ENCODE data around the gene ABCB6.

The ABCB6 gene

GRCh38 chr2:219178377-219179175 lies 40.2 kb downstream of the ABCB6 start:
- TF ChIP-seq ZNF623 (tag by site-specific recombination; IDR thresholded peaks at IDR 0.05) (no peak), HIC1 (tag by site-specific recombination; IDR thresholded peaks at IDR 0.05) (no peak), ZSCAN30 (tag by site-specific recombination; IDR thresholded peaks at IDR 0.05) (no peak), ZNF596 (tag by site-specific recombination; IDR thresholded peaks at IDR 0.05) (no peak), ZNF488 (tag by site-specific recombination; IDR thresholded peaks at IDR 0.05) (no peak), GFI1B (tag by site-specific recombination; IDR thresholded peaks at IDR 0.05) (no peak), OVOL3 (tag by site-specific recombination; IDR thresholded peaks at IDR 0.05) (no peak), SCRT1 (tag by site-specific recombination; IDR thresholded peaks at IDR 0.05; ENCODE audit: borderline replicate concordance) (no peak), EGR2 (tag by site-specific recombination; IDR thresholded peaks at IDR 0.05; ENCODE audit: low read depth) (0 out of 2 replicates have a peak, but pooled peaks have one; percentile 12), ZBTB26 (tag by site-specific recombination; optimal IDR thresholded peaks at IDR 0.05) (peak; percentile 71), KLF10 (tag by site-specific recombination; IDR thresholded peaks at IDR 0.05) (no peak), ZNF19 (tag by site-specific recombination; IDR thresholded peaks at IDR 0.05; ENCODE audit: low read depth) (no peak), ZFHX2 (tag by site-specific recombination; conservative IDR thresholded peaks at IDR 0.05) (0 out of 2 replicates have a peak, but pooled peaks have one; percentile 34), ZNF184 (tag by site-specific recombination; IDR thresholded peaks at IDR 0.05) (no peak), ZNF785 (tag by site-specific recombination; IDR thresholded peaks at IDR 0.05) (no peak), ZNF335 (tag by site-specific recombination; conservative IDR thresholded peaks at IDR 0.05) (peak; percentile 36; the same call in 1 of the 2 replicates), ZNF580 (tag by site-specific recombination; IDR thresholded peaks at IDR 0.05) (no peak), ZNF548 (tag by site-specific recombination; IDR thresholded peaks at IDR 0.05) (no peak), ZNF792 (tag by site-specific recombination; IDR thresholded peaks at IDR 0.05) (no peak), KLF9 (tag by site-specific recombination; IDR thresholded peaks at IDR 0.05; ENCODE audit: low read depth) (peak; percentile 35; the same call in 1 of the 2 replicates), ZBTB7A (tag by site-specific recombination; IDR thresholded peaks at IDR 0.05; ENCODE audit: low read depth) (no peak), ZNF449 (tag by site-specific recombination; IDR thresholded peaks at IDR 0.05) (no peak), GLIS1 (tag by site-specific recombination; IDR thresholded peaks at IDR 0.05) (no peak), ZBTB17 (tag by site-specific recombination; IDR thresholded peaks at IDR 0.05) (peak; percentile 72)
- CTCF ChIA-PET = interaction anchor here (0.6 kb wide), 1 partner anchor 1424 kb away, joined by 4 read pairs; no protein-coding TSS in a partner anchor
- Histone ChIP-seq H3K27ac (ENCODE audit: extremely low read depth, low read depth, low read length) (peak overlapping the region; percentile 42; the same call in 1 of the 2 replicates), H3K4me3 (ENCODE audit: low read depth, low read length) (peak overlapping the region; percentile 78), H3K36me3 (ENCODE audit: control insufficient read depth in 2 of 2, insufficient read depth in 1 of 2, low read length in 2 of 2) (peaks cover 4 to 59% of the 10 kb centered on the region in 2 experiments; a peak in 2 of 3 replicates), H3K9me3 (ENCODE audit: control insufficient read depth, insufficient read depth, low read depth, low read length) (no peaks in the 10 kb centered on the region), H3K4me1 (ENCODE audit: control insufficient read depth, insufficient read depth, low read length) (peaks cover 6% of the 10 kb centered on the region; the same call in 1 of the 2 replicates)
- POLR2A ChIA-PET = interaction anchor here (4.6 kb wide), 1 partner anchor 28 kb away, joined by 14 read pairs; the partner anchor contains the start of gene ZFAND2B
